Adipose tissue (tissue), 3 donors: ENCODE data around the gene TRIM27. TPM values are rescaled to one million over a fixed set of nuclear protein-coding genes. Genes with fewer than 3 reads are reported as not detected.

Experiments used
- H3K27ac ChIP-seq: one replicate; pipeline ENCODE4 v1.5.1; 2013; ENCODE audit warnings: low read depth, low read length
- whole genome bisulfite sequencing, 3 donors: extraction: QIAGEN DNeasy Blood & Tissue Kit; methylation state at CpG; one replicate each; pipeline ENCODE4 v1.1.7; 2013; 5-methylcytosine and 5-hydroxymethylcytosine counted together
- polyA plus RNA-seq, 3 donors: library from polyadenylated mRNA; stranded (reverse); fragments of 200-250 nt; gene quantifications; one replicate each; pipeline ENCODE4 v1.2.3, GENCODE V29; 2013
- donor health status: healthy with polysubstance abuse.
- donor health status: Bipolar disorder and iron deficiency.
- donor health status: healthy.

Gene TRIM27
- polyA plus RNA-seq, 3 donors, result 25.9 to 33.3 (median 26.2) TPM

DNA sequence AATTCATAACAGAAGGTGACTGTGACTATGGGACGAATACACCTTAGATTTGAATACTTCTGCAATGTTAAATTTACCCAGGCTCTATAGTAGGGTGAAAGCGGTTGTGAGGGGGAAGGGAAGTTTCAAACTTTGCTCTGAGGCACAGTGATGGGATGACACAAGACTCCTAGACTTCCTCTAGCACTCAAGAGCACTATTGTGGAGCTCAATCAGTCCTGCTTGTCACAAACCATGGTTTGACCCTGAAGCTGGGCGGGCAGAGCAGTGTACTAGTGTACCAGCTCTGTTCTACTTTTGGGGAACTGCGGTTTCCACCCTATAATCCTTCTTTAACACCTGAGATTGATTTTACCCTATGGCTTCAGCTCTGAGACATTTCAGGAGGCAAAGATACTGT, 17.1 kb downstream of the TRIM27 start:
- 65 to 95% (median 68%) methylated on average over 4 of the region's 4 CpGs for WGBS, 3 donors
- H3K27ac ChIP-seq, result no peak overlapping the region

DNA sequence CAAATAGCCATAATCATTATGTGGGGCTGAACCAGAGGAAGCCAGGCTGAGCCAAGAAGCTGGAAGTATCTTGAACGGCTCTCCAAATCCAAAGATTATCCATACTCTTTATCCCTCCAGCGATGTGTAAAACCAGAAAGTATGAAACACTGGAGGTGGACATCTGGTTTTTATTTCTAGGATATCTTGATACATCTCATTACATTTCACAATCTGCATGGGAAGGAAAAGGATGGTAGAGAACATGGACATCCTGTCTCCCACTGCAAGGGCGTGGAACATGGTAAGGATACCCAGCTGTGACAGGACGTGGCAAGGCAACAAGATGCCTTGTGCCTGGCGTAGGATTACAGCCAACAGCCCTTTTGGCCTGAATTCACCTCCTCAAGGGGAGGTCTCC, 20.1 kb downstream of the TRIM27 start:
- H3K27ac ChIP-seq, result no peak overlapping the region
- 94 to 96% (median 96%) methylated on average over 5 of the region's 5 CpGs for WGBS, 3 donors

DNA sequence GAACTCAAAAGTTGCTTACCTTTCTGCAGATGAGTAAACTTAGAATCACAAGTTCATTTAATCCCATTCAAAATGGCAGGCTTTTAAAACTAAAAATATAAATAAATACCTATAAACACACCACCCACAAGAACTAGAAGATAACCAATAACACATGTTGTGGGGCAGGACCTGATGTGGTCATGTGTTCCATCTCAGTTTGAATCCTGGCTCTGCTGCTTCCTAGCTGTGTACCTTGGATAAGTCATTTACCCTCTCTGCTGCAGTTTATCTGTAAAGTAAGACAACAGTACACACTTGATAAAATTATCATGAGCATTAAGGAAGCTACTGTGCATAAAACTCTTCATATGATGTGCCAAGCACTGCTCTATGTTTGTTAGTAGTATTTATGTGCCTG, 22.0 kb downstream of the TRIM27 start:
- H3K27ac ChIP-seq, result no peak overlapping the region

DNA sequence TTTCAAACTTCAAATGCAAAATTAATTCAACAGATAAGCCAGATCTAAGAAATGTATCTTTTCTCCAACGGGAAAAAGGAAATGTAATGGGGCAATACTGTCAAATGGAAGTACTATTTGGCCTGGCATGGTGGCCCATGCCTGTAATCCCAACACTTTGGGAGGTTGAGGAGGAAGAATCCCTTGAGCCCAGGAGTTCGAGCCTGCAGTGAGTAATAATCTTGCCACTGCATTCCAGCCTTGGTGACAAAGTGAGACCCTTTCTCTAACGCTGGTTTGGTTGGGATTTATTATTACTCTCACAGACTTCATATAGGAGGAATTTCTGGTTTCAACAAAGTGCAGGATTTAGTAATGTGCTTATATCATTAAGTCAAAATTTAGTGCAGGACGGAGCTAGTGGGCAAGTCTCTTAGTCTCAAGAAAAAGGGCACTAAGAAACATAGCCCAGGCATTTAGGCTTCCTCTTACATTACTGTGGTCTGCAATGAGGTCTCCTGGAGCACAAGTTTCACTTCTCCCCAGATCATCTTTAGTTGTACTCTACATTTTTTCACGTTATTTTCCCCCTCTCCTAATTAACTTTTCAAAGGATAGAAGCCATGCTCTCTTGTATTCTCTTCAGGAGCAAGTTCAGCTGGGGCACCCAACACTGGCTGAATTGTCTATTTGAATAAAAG, 23.1 kb downstream of the TRIM27 start:
- WGBS, 3 donors, result 78 to 82% (median 79%) methylated on average over 5 of the region's 5 CpGs
- H3K27ac ChIP-seq, result no peak overlapping the region

DNA sequence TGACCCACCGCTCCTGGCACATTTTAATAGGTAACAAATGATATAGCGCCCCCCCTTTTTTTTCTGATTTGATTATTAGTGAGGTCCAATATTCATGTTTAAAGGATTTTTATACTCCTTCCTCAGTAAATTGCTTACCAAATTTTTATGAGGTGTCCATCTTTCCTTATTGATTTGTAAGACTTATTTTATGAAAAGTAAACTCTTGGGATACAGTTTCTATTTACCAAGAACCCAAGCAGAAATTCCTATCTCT, 25.1 kb downstream of the TRIM27 start:
- 67 to 91% (median 70%) methylated on average over 2 of the region's 2 CpGs for WGBS, 3 donors
- H3K27ac ChIP-seq, result no peak overlapping the region

DNA sequence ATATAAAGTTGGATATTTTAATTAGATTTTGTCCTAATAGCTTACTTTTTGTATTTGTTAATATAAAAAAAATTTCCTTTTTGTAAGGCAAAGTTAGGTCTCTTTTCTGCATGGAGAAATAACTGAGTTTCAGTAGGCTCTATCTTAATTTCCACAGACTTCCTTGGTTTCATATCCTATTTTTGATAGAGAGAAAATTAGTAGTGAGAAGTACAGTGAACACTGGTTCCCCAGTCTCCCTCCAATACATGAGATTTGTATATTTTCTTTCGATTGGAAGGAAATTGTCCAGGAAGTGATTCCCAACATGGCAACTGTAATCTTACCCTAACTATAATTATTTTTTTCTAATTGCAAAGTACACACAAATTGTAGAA, 26.4 kb downstream of the TRIM27 start:
- H3K27ac ChIP-seq, result no peak overlapping the region
- 0 to 18% (median 1%) methylated on average over 1 of the region's 1 CpG for WGBS, 3 donors

DNA sequence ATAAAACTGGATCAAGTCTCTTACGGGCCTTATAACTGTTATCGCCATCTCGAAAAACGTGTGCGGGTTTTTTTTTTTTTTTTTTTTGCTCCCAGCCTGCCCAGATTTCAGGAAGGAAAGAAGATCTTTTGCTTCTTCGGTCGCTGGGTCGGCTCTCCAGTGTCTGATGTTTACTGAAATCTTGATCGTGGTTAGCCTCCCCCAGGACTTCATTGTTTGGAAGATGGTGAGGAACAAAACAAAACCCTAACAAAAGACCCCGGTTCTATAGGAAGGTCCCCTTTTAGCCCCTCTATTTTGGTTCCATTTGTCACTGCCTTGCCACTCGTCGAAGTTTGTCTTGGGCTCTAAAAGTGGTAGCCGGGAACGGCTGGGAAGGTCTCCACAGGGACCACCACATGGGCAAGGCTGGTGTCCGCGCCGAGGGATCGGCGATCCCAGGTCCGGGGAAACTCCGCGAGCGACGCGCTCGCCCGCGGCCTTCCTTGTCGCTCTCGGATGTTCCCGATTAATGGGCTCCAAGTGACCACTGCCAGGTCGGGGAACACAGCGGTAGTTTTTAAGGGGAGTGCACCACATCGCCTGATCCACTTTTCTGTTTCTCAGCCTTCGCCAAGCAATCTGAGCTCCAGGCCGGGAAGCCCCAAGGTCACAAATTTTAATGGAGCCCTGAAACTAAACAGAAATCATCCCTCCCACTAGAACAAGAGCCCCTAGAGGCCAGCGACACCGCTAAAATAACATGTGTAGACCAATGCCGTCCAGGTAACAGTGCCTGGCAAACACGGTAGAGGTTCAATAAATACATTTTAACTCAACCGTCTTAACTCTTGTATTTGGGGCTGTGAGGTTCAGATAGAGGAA, 27.0 kb downstream of the TRIM27 start:
- H3K27ac ChIP-seq, result peak overlapping the region; percentile 65
- WGBS, 3 donors, result 0% methylated on average over 41 of the region's 41 CpGs

DNA sequence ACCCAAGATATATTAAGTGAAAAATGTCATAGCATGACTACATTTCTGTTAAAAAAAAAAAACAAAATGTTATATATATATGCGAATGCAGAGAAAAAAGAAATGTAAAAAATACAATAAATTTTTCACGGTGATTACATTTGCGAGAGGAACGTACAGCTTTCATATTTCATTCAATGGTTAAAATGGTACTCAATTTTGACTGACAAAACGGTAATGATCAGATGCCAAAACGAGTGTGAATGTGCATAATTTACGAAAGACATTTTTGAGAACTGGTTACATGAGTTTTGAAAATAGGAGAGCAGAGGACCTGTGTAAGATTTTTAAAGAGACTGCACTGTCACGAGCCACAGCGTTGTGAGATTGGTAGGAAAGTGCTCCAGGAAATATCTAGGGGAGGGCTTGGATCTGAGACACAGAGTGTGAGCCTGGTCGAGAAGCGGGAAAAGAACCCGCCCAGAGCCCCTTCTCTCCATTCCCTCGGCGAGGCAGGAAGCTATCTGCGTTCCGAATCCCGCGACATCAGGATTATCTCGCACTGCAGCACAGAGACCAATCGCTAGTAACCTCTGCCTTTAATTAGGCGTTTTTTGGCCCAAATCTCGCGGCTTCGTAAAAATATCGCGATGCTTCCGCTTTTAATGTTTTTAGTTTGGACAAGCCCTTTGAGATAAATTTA, 28.5 kb downstream of the TRIM27 start:
- peak overlapping the region; percentile 7 for H3K27ac ChIP-seq
- 7 to 12% (median 10%) methylated on average over 27 of the region's 27 CpGs for WGBS, 3 donors

DNA sequence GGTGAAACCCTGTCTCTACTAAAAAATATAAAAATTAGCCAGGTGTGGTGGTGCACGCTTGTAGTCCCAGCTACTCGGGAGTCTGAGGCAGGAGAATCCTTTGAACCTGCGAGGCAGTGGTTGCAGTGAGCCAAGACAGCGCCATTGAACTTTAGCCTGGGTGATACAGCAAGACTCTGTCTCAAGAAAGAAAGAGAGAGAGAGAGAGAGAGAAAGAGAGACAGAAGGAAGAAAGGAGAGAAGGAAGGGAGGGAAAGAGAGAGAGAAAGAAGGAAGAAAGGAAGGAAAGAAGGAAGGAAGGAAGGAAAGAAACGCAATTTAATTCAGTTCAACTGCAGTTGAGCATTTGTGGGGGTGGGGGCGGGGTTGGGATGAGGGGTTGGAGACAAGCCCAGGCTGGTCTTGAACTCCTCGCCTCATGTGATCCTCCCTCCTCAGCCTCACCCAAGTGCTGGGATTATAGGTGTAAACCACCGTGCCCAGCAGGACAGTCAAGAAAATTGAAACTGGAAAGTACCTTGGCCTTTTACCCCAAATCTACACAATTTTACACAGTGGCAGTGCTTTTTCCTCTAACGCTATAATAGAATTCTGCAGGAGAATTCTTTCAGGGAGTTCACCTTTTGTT, 30.5 kb downstream of the TRIM27 start:
- WGBS, 3 donors, result 81 to 86% (median 81%) methylated on average over 9 of the region's 9 CpGs
- H3K27ac ChIP-seq, result no peak overlapping the region

DNA sequence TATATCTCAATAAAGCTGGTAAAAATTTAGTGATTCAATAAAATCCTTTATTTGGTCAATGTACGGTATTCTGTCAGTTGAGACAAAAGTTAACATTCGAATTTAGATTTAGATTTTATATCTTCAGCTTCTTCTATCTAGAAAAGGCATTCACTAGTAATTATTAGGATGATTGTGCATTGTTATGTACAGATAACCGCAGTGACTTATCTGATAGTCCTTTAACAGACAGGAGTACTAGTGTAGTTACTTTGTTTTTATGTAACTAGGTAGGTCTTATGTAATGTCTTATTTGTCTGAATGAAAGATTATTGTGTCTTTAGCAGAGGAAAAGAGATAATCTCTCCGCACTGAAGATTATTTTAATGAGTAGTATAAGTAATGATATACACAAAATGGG, 31.3 kb downstream of the TRIM27 start:
- no peak overlapping the region for H3K27ac ChIP-seq
- WGBS, 3 donors, result 62 to 89% (median 88%) methylated on average over 4 of the region's 4 CpGs

DNA sequence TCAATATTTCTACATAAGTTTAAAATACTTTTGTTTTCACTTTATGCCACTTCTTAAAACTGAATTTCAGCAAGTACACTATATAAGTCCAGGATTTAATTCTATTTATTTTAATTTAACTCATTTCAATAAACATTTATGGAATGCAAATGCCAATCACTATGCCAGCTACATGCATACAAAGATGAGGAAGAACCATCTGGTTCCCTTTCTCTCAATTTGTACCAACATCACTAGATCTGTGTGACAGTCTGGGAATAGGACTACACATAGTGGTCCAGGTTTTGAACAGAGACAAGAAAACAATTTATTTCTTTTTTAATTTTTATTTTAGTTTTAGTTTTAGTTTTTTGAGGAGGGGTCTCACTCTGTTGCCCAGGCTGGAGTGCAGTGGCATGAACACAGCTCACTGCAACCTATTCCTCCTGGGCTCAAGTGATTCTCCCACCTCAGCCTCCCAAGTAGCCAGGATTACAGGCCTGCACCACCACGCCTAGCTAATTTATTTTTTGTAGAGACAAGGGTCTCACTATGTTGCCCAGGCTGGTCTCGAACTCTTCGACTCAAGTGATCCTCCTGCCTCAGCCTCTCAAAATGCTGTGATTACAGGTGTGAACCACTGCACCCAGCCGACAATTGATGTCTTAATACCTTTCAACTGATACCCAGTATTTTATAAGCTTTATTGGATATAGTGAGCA, 35.8 kb downstream of the TRIM27 start:
- WGBS, 3 donors, result 85 to 97% (median 93%) methylated on average over 4 of the region's 4 CpGs
- H3K27ac ChIP-seq, result no peak overlapping the region

DNA sequence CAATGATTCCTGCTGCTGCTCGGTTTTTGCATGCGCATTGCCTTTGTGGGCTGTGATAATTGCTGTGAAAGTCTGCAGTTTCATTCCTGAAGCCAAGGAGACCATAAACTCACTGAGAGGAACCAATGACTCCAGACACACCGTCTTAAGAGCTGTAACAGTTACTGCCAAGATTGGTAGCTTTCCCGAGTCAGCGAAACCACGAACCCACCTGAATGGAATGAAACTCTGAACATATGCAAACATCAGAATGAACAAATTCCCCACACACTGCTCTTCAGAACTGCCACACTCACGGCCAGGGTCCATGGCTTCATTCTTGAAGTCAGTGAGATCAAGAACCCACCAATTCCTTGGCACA, 37.7 kb downstream of the TRIM27 start:
- no peak overlapping the region for H3K27ac ChIP-seq
- 73 to 84% (median 79%) methylated on average over 7 of the region's 7 CpGs for WGBS, 3 donors

DNA sequence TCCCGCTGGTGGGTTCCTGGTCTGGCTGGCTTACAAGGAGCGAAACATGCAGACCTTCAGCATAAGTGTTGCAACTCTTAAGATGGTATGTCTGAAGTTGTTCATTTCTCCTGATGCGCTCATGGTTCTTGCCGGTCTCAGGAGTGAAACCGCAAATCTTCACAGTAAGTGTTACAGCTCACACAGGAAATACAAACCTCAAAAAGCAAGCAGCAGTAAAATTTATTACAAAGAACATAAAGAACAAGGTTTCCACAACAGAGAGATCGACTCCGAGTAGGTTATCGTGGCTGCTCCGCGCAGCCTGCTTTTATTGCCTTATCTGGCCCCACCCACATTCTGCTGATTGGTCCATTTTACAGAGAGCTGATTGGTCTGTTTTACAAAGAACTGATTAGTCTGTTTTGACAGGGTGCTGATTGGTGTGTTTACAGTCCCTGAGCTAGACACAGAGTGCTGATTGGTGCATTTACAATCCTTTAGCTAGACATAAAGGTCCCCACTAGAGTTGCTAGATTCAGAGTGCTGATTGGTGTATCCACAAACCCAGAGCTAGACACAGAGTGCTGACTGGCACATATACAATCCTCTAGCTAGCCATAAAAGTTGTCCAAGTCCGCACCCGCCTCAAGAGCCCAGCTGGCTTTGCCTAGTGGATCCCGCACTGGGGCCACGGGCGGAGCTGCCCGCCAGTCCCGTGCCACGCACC, 39.2 kb downstream of the TRIM27 start:
- WGBS, 3 donors, result 49 to 65% (median 53%) methylated on average over 18 of the region's 18 CpGs
- no peak overlapping the region for H3K27ac ChIP-seq

DNA sequence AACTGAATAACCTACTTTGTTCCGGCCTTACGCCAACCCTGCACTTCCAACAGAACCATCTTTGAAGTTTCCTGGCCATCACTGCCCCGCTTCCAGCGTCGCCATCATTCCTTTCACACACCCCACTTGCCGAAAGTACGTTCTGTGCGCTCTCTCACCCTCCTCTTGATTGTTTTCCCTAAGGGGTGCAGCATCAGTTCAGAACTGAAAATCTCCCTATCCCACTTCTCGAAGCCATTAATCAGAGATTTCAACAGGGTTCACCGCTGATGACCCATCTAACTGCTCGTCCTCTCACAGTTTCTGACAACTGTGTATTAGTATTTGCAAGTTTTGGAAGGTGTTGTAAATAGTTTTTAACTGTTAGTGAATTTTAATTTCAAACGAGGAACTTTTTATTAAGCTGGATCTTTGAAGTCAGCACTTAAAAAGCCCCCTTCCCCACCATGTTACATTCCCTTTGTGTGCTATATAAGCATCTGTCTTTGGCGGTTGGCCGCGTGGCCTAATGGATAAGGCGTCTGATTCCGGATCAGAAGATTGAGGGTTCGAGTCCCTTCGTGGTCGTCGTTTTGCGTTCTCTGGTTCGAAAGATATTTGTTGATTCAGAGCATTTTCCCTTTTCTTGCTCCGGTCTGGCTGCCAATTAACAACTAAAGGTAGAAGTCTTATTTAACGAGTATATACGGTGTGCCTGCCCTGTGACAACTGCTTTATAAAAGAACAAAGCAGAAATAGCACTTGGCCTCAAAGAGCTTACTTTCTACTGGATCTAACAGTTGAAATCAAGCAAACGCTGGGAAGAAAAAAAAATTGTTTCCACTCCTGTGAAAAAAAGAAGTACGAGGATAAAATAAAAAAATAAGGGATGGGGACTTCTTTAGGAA, 42.6 kb downstream of the TRIM27 start:
- no peak overlapping the region for H3K27ac ChIP-seq
- 4 to 5% (median 5%) methylated on average over 28 of the region's 28 CpGs for WGBS, 3 donors

DNA sequence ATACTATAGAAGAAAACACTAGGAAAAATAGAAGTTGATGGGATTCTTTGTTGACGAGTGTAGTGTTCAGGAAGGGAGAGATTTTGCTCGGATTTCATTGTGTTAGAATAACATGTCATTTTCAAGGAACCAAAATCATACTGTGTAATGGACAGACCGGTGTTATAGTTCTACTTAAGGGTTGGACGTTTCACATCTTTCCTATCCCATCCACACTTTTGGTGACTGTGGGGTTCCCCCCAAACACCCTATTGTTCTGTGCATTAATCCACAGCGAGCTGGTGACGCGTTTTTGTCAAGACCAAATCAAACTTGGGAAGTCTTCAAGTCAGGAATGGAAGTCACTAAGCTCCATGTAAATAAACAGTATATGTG, 43.3 kb downstream of the TRIM27 start:
- no peak overlapping the region for H3K27ac ChIP-seq
- 40 to 42% (median 40%) methylated on average over 7 of the region's 7 CpGs for WGBS, 3 donors

DNA sequence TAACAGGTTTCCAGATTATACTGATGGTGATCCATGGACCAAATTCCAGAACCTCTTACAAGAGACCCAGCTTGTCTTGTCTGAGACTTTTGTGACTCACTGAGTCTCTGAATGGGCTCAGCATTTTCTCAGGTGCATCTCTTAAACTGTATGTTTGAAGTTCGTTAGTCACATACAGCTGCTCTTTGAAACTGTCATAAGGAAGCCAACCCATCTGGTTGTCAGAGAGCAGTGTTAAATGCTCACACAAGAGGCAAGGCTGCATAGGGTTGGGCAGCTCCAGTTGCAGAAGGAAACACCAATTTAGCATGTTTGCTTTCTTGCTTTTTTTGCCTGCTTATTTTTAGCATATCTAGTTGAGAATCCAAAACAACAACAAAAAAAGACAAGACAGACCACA, 47.1 kb downstream of the TRIM27 start:
- WGBS, 3 donors, result 43 to 71% (median 57%) methylated on average over 1 of the region's 1 CpG
- no peak overlapping the region for H3K27ac ChIP-seq

DNA sequence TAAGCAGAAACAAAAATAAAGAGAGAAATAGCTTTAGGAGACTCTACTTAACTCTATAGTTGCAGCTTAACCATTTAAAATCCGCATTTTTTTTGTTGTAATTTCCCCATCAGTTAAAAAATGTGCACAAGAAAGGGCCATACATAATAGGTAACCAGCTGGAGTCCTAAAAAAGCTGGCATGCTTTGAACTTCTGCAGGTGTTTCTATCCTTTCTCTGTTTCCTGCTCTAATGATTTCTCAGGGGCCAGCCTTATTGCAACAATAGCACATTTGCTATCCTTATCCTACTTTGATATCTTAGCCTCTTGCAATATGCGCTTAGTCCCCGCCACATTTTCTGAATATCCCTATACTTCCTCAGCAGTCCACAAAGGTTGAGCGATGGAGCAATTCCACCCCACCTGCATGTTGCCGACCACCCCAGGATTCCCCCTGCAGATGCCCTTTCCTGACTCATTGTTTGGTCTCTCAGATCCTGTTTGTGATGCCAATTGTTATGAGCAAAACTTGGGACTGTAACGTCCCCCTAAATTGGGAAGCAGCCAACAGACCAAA, 48.5 kb downstream of the TRIM27 start:
- H3K27ac ChIP-seq, result no peak overlapping the region
- 40 to 63% (median 53%) methylated on average over 6 of the region's 6 CpGs for WGBS, 3 donors
